Suppressor macrophage (primary cell): Measurements from ENCODE around the gene ZFYVE28.
"Not testable (repeated sequence)": the region's sequence is repeated elsewhere in the genome, so short reads cannot be mapped to it uniquely, and the experiment has no call there.

Experiments
- DNase-seq, 4 experiments: peaks; one replicate each; pipeline ENCODE4 v3.0.0-alpha.2; 2020 to 2022

The ZFYVE28 gene

GRCh38 chr4:2446656-2447564, 28.5 kb upstream of the ZFYVE28 start:
- DNase-seq, result no peak

DNA sequence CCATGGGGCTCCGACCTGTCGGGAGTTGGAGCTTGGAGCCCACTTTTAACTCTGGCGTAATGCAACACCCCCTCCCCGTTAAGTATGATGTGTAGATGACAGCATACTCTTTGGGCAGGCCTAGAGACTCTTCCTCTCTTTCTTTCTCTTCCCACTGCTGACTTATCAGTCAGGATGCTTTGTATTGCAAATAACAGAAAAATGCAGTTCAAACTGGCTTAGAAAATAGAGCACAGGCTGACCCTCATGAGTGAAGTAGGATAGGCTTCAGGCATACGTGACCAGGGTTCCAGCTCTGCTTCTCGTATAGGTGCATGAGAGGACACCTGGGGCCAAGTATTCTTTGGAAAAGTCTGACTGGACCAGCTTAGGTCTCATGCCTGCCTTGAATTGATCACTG, 27.1 kb upstream of the ZFYVE28 start:
- DNase-seq, result no peak

GRCh38 chr4:2445130-2445529, 26.7 kb upstream of the ZFYVE28 start:
- DNase-seq, result no peak

- no peak for DNase-seq
These were observed 25.7 kb upstream of the ZFYVE28 start for GRCh38 chr4:2443956-2444740.

- no peak for DNase-seq
These were observed 24.8 kb upstream of the ZFYVE28 start for GRCh38 chr4:2443061-2443730.

DNA sequence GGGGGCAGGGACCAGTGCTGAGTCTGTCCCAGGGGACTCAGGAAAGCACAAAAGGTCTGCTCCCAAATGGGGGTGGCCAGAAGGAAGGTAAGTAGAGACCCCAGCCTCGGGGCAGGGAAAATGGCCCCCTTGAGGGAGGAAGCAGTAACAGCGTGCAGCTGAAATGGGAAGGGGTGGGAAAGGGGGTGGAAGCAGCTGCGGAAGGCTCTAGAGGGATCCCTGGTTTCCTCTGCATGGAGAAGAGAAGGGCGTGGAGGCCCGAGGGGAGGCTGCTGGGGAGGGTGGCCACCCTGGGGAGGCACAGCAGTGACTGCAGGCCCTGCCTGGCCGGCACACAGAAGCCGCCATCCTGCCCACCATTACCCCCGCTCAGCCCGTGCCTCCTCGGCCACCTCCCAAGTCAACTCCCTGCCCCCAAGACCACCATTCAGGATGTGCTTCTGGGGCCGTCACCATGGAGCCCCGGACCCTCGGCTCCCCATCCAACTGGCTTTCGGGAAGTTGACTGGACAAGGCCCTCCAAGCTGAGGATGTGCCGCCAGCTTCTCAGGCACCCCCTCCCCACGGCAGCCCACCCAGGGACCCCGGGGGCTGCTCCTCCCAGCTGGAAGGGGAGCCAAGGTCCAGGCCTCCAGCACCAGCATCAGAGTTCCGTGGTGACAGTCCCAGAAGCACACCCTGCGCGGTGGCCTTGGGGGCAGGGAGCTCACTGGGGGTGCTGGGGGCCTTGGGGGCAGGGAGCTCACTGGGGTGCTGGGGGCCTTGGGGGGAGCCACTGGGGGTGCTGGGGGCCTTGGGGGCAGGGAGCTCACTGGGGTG, 23.9 kb upstream of the ZFYVE28 start:
- DNase-seq, result no peak

GRCh38 chr4:2441393-2442174, 23.1 kb upstream of the ZFYVE28 start:
- DNase-seq, result peak; percentile 72 to 86 (median 79)

- no peak for DNase-seq
These were observed 20.6 kb upstream of the ZFYVE28 start for GRCh38 chr4:2438822-2439718.

GRCh38 chr4:2437475-2438215, 19.2 kb upstream of the ZFYVE28 start:
- no peak for DNase-seq

DNA sequence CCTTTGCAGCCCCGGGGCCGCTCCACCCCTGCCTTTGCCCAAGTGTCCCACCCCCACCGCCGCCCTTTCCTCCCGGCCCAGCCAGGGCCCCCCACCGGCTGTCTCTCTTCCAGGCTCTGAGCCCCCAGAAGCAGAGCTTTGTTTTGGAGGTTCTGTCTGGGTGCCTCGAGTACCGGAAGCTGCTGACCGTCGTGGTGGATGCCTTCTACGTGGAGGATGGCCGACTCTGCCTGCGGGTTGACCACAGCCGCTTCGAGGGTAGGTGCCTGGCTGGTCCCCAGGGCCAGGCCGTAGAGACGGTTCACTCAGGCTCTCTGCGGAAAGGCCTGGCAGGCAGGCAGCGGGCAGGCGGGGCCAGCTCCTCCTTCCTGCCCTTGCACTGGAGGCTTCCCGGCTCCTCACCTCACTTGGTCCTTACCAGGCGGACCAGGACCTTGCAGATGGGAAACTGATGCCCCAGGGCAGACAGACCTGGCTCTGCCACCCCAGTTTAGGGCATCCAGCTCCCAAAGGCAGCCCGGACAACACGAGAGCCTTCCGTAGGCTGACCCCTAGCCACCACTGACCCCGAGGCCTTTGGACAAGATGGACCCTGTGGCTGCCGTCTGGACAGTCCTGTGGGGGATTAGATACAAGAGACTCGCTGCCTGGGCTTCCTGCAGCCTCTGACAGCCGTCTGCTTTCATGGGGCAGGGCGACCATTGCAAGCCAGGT, 18.5 kb upstream of the ZFYVE28 start:
- no peak for DNase-seq

DNA sequence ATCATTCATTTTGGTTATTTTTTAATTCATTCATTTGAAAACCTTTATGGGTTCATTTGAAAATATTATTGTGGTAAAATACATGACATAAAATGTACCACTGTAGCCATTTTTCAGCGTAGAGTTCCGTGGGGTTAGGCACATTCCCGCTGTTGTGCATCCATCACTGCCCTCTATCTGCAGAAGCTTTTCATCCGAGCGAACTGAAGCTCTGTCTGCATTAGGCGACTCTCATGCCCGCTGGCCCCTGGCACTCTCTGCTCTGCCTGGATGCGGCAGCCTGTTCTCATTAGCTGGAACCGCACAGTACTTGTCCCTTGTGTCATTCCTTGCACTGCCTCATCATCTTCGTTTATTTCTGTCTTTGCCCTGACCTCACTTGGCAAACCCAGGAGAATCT, 17.9 kb upstream of the ZFYVE28 start:
- DNase-seq, result peak in 2 of 4 experiments; percentile 19 to 22

DNA sequence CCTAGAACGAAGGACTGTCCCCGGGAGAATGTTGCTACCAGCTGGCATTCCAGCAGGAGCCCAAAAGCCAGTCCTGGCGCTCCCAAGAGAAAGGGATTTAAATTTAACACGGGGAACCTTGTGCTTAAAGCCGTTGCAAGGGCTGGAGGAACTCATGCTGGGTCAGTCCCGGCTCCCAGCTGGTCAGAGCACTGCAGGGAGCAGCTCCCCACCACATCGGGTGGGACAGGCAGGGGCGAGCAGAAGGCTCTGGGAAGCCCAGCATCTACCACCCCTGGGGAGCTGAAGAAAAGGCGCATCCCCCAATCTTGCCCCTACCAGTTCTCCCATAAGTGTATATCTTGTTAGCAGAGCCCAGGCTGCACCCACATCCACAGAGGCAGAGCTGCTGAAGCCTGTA, 16.0 kb upstream of the ZFYVE28 start:
- DNase-seq, result no peak

DNA sequence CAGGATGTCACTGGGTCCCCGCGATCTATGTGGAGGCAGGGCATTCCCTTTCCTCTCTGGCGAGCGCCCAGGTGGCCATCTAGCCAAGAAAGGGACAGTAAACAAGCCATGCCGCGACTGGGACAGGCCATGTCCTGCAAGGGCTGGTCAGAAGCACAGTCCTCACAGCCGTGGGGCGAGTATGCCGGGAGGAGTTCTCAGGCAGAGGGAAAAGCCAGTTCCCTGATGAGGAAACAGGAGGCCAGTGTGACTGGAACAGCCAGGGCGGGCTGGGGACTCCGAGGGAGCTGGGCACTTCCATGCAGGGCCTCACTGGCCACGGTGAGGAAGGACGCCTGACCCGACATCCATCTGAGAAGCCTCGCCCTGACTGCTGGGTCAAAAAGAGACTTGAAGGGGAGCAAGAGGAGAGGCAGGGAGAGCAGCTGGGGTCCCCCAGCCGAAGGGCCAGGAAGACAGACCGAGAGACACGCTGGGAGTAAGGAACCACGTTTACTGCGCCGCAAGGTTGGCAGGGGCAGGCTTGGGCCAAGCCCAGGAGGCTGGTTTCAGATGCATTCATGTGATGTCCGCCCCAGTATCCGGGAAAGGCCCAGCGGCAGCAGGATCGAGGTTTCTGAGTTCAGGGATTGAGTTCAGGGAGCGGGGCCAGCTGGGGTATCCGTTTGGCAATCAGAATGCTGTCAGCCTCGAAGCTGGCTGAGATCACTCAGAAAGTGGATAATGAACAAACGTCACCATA, 15.3 kb upstream of the ZFYVE28 start:
- DNase-seq, result no peak

DNA sequence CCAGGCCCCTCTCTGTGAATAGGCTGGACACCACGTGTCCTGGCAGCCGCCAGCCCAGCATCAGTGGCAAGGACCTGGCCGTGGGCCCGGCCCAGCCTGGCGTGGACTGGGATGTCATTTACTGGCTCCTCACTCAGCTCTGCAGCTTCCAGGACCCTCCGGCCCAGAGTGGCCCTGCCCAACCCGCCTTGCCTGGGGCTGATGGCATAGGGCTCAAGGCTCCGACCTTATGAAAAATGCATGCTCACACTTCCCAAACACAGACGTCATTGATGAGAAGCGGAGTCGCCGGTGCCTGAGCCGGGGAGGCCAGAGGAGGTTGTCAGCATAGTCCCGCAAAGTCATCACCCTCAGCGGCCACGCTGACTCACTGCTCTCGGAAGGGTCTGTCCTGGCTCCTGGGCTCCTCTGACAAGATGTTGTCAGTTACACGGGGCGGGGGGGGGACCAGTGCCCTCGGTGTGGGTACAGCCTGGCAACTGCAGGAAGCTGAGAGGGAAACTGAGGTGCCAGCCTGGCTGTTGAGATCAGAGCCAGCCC, 14.6 kb upstream of the ZFYVE28 start:
- peak in 2 of 4 experiments; percentile 10 to 40 for DNase-seq

DNA sequence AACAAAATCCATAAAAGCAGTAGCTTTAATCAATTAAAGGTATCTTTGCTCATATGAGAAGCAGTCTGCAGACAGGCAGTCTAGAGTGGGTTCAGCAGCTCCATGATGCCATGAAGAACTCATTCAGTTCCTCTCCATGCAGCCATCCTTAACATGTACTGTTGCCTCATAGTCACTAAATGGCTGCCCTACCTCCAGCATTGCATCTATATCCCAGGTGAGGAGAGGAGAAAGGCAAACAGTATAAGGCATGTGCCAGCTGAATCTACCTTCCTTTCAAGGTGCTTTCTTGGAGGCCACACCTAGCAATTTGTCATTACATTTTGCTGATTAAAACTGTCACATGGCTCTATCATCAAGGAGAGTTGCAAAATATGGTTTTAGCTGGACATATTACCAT, 13.6 kb upstream of the ZFYVE28 start:
- DNase-seq, result no peak

GRCh38 chr4:2429945-2430757, 11.7 kb upstream of the ZFYVE28 start:
- DNase-seq, result not testable (repeated sequence)
